K562 (cell line): ENCODE measurements around the gene DROSHA. TPM values are rescaled to one million over a fixed set of nuclear protein-coding genes. Genes with fewer than 3 reads are reported as not detected.

Source experiments
- ATAC-seq: fragments of 200-7000 bp; cut with Tn5 transposase; 3 replicates; pipeline ENCODE4 v1.9.1; 2020; ENCODE audit warnings: moderate library complexity
- BruUV-seq: library from RNA; stranded (reverse); fragments of 400-500 nt; replicated peaks from 2 replicates; lab custom pipeline; 2021; lab: Mats Ljungman, UMichigan
- CTCF ChIA-PET: fragments of 300-600 bp; formaldehyde crosslinking; extraction: SDS; loops from one replicate; lab custom pipeline; 2021; ENCODE audit warnings: low intra/inter-chr PET ratio; lab: Yijun Ruan, JAX
- POLR2A ChIA-PET: fragments of 300-600, 350-650 bp; sonication (Branson Sonifier 250); formaldehyde crosslinking; extraction: SDS; loops from one replicate; lab custom pipeline; 2021; ENCODE audit warnings: antibody characterized with exemption, inconsistent platforms; lab: Yijun Ruan, JAX
- DNase-seq, 4 experiments: peaks; one replicate each; pipeline versions ENCODE4 v3.0.0 to v3.0.0-alpha.2; 2011 to 2018; ENCODE audit warnings: low spot score in 3 of 4, mixed read lengths in 3 of 4; ENCODE audit errors: extremely low read depth in 1 of 4
- FAIRE-seq: peaks from 2 replicates; lab custom pipeline; 2011; peaks lifted over from hg19 to GRCh38; lab: Jason Lieb, UNC
- H2AFZ ChIP-seq: 2 replicates; pipeline ENCODE4 v1.6.0; 2011; ENCODE audit warnings: low read depth, low read length, control low read depth, inconsistent platforms
- H3K27ac ChIP-seq: fragments of 200-600 bp; 3 replicates; pipeline ENCODE4 v1.8.0; 2011; ENCODE audit warnings: low read depth, mild to moderate bottlenecking, control low read depth, inconsistent platforms, low read length, moderate library complexity, mixed read lengths; ENCODE audit errors: extremely low read depth
- H3K27me3 ChIP-seq, 2 experiments: fragments of 300-600 bp in 1 of 2; 2 replicates in 1 of 2; 3 replicates in 1 of 2; pipeline versions ENCODE4 v1.6.0 to v1.8.0; 2011; ENCODE audit warnings: inconsistent platforms in 2 of 2, low read length in 2 of 2, mild to moderate bottlenecking in 1 of 2, mixed read lengths in 1 of 2, moderate library complexity in 1 of 2; ENCODE audit not compliant: control insufficient read depth in 2 of 2, insufficient read depth in 2 of 2
- H3K36me3 ChIP-seq: fragments of 300-600 bp; 3 replicates; pipeline ENCODE4 v1.8.0; 2011; ENCODE audit warnings: mild to moderate bottlenecking, low read length, inconsistent platforms; ENCODE audit not compliant: control insufficient read depth, insufficient read depth
- H3K4me1 ChIP-seq, 2 experiments: fragments of 200-600 bp in 1 of 2; replicated peaks in 1 of 2; 2 replicates in 1 of 2; 3 replicates in 1 of 2; pipeline versions ENCODE4 v1.5.1 to v1.8.0; 2011; ENCODE audit warnings: inconsistent platforms in 2 of 2, low read length in 2 of 2, mild to moderate bottlenecking in 1 of 2, mixed read lengths in 1 of 2, moderate library complexity in 1 of 2; ENCODE audit not compliant: control insufficient read depth in 2 of 2, insufficient read depth in 2 of 2
- H3K4me2 ChIP-seq: 2 replicates; pipeline ENCODE4 v1.6.1; 2011; ENCODE audit warnings: low read length, control low read depth, inconsistent platforms, mixed read lengths; ENCODE audit not compliant: insufficient read depth
- H3K4me3 ChIP-seq: fragments of 200-600 bp; sonication (generic), shearing (Covaris generic); 2 replicates; pipeline ENCODE4 v1.5.1; 2016; ENCODE audit warnings: control low read depth, inconsistent platforms
- H3K79me2 ChIP-seq: fragments of 200-600 bp; 3 replicates; pipeline ENCODE4 v1.8.0; 2011; ENCODE audit warnings: low read length, inconsistent platforms; ENCODE audit not compliant: control insufficient read depth, insufficient read depth
- H3K9ac ChIP-seq, 2 experiments: 2 replicates each; pipeline versions ENCODE4 v1.6.0 to v1.6.1; 2011; ENCODE audit warnings: low read depth in 2 of 2, low read length in 2 of 2, control low read depth in 1 of 2, inconsistent platforms in 1 of 2, mild to moderate bottlenecking in 1 of 2, mixed read lengths in 1 of 2; ENCODE audit not compliant: insufficient read depth in 1 of 2
- H3K9me1 ChIP-seq: one replicate; pipeline ENCODE4 v1.6.0; 2011; ENCODE audit warnings: inconsistent platforms, mild to moderate bottlenecking, low read length, moderate library complexity; ENCODE audit not compliant: control insufficient read depth, insufficient read depth
- H3K9me3 ChIP-seq: replicated peaks from 2 replicates; pipeline ENCODE4 v1.5.1; 2011; ENCODE audit warnings: low read depth, low read length, inconsistent platforms; ENCODE audit not compliant: control insufficient read depth, insufficient read depth
- H4K20me1 ChIP-seq: replicated peaks from 2 replicates; pipeline ENCODE4 v1.6.1; 2011; ENCODE audit warnings: low read length, inconsistent platforms, mixed read lengths; ENCODE audit not compliant: control insufficient read depth, insufficient read depth
- CEBPZ ChIP-seq: fragments of 150-350 bp; IDR thresholded peaks from 2 replicates; pipeline ENCODE4 v1.6.1; 2014; ENCODE audit warnings: low read depth, mild to moderate bottlenecking, low read length, borderline replicate concordance
- ETV5 ChIP-seq: sonication (generic); formaldehyde crosslinking; IDR thresholded peaks from 2 replicates; pipeline ENCODE4 v1.4.0; 2020; ENCODE audit warnings: low read depth, mild to moderate bottlenecking, missing genetic modification reagents
- NRF1 ChIP-seq, 2 experiments: fragments of 450-650 bp; IDR thresholded peaks in 1 of 2; conservative IDR thresholded peaks in 1 of 2; 2 replicates each; pipeline ENCODE4 v1.6.1; 2014; ENCODE audit warnings: mild to moderate bottlenecking in 2 of 2
- SLC30A9 ChIP-seq: fragments of 250-450 bp; sonication (Bioruptor Pico); IDR thresholded peaks from 2 replicates; pipeline ENCODE4 v1.8.0; 2022; ENCODE audit warnings: mild to moderate bottlenecking, moderate library complexity
- ZFP36 ChIP-seq: fragments of 150-350 bp; IDR thresholded peaks from 2 replicates; pipeline ENCODE4 v1.6.1; 2018; ENCODE audit warnings: low read length, low read depth; ENCODE audit not compliant: partially characterized antibody
- ZNF431 ChIP-seq: sonication (generic); formaldehyde crosslinking; IDR thresholded peaks from 2 replicates; pipeline ENCODE4 v1.8.0; 2022; ENCODE audit warnings: mild to moderate bottlenecking, missing genetic modification reagents
- in situ Hi-C: fragments of 300-500 bp; cut with MboI; formaldehyde crosslinking; loops from 4 replicates; pipeline ENCODE4 v1.15.0; 2018; ENCODE audit warnings: inconsistent platforms, mixed read lengths
- intact Hi-C: fragments of 100-400 bp; cut with micrococcal nuclease; formaldehyde crosslinking; loops from 2 replicates; pipeline ENCODE4 v1.14.2; 2022
- polyA plus RNA-seq, 8 experiments: library from polyadenylated mRNA; depleted of rRNA in 4 of 8; stranded (reverse) in 5 of 8; unstranded in 3 of 8; fragments of >200 nt; fragmentation: Nextera tagmentation in 2 of 8; fragmentation: Illumina TruSeq in 1 of 8; extraction: Ambion mirVana in 2 of 8; extraction: Trizol in 1 of 8; gene quantifications; 2 replicates each; pipeline versions ENCODE4 v1.2.1 to v1.2.3, GENCODE V29; 2011 to 2014; ENCODE audit warnings: inconsistent platforms in 1 of 8, missing spikeins in 1 of 8
- total RNA-seq, 7 experiments: library from RNA; depleted of rRNA in 6 of 7; stranded (reverse); fragments of >200 nt in 6 of 7; fragmentation: Illumina TruSeq in 2 of 7; extraction: Trizol in 2 of 7; gene quantifications; 2 replicates each; pipeline versions ENCODE4 v1.2.1 to v1.2.3, GENCODE V29; 2011 to 2021; ENCODE audit warnings: low replicate concordance in 1 of 7
- TF ChIP-seq, protein P1 (sequence below): fragments of 250-450 bp; sonication (Bioruptor Pico); IDR thresholded peaks from 2 replicates; pipeline ENCODE4 v1.5.0; 2021
- TF ChIP-seq, protein P2 (sequence below): fragments of 200-800 bp; sonication (Bioruptor generic); IDR thresholded peaks from 2 replicates; pipeline ENCODE4 v1.6.1; 2016; ENCODE audit warnings: missing genetic modification characterization, missing compliant biosample characterization

The DROSHA gene
- total and polyA plus RNA-seq, 9 of the 15 experiments (the other 6 are each of a cell fraction or from before 2014, with no cell fraction given) = 52.5 to 109 (median 68.9) TPM

GRCh38 chr5:31553863-31554262 lies 22.0 kb upstream of the DROSHA start:
- peaks cover 56% of the 10 kb centered on the region for H3K36me3 ChIP-seq
- no peaks in the 10 kb centered on the region for H4K20me1 ChIP-seq
- H3K27ac ChIP-seq = no peak overlapping the region
- no peak overlapping the region for H2AFZ ChIP-seq
- no peaks in the 10 kb centered on the region for H3K9me3 ChIP-seq
- BruUV-seq = no TSS peak
- no peaks in the 10 kb centered on the region for H3K9me1 ChIP-seq
- POLR2A ChIA-PET = interaction anchor here (1.0 kb wide), 1 partner anchor 9 kb away, joined by 3 read pairs; no protein-coding TSS in a partner anchor
- in situ Hi-C loops = no loop called here
- H3K9ac ChIP-seq = no peak overlapping the region
- ATAC-seq = no peak
- no peaks in the 10 kb centered on the region for H3K79me2 ChIP-seq
- no peak for DNase-seq
- no peak overlapping the region for H3K4me2 ChIP-seq
- intact Hi-C loops = no loop called here
- TF ChIP-seq NRF1 (conservative IDR thresholded peaks at IDR 0.05 in 1 of 2, IDR thresholded peaks at IDR 0.05 in 1 of 2) (no peak), CEBPZ (no peak), ETV5 (CRISPR knock-in tag) (no peak), ZNF431 (CRISPR knock-in tag) (no peak), SLC30A9 (no peak), ZFP36 (no peak)
- TF ChIP-seq, protein P1, sequence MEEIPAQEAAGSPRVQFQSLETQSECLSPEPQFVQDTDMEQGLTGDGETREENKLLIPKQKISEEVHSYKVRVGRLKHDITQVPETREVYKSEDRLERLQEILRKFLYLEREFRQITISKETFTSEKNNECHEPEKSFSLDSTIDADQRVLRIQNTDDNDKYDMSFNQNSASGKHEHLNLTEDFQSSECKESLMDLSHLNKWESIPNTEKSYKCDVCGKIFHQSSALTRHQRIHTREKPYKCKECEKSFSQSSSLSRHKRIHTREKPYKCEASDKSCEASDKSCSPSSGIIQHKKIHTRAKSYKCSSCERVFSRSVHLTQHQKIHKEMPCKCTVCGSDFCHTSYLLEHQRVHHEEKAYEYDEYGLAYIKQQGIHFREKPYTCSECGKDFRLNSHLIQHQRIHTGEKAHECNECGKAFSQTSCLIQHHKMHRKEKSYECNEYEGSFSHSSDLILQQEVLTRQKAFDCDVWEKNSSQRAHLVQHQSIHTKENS (CRISPR knock-in tag) = no peak
- TF ChIP-seq, protein P2, sequence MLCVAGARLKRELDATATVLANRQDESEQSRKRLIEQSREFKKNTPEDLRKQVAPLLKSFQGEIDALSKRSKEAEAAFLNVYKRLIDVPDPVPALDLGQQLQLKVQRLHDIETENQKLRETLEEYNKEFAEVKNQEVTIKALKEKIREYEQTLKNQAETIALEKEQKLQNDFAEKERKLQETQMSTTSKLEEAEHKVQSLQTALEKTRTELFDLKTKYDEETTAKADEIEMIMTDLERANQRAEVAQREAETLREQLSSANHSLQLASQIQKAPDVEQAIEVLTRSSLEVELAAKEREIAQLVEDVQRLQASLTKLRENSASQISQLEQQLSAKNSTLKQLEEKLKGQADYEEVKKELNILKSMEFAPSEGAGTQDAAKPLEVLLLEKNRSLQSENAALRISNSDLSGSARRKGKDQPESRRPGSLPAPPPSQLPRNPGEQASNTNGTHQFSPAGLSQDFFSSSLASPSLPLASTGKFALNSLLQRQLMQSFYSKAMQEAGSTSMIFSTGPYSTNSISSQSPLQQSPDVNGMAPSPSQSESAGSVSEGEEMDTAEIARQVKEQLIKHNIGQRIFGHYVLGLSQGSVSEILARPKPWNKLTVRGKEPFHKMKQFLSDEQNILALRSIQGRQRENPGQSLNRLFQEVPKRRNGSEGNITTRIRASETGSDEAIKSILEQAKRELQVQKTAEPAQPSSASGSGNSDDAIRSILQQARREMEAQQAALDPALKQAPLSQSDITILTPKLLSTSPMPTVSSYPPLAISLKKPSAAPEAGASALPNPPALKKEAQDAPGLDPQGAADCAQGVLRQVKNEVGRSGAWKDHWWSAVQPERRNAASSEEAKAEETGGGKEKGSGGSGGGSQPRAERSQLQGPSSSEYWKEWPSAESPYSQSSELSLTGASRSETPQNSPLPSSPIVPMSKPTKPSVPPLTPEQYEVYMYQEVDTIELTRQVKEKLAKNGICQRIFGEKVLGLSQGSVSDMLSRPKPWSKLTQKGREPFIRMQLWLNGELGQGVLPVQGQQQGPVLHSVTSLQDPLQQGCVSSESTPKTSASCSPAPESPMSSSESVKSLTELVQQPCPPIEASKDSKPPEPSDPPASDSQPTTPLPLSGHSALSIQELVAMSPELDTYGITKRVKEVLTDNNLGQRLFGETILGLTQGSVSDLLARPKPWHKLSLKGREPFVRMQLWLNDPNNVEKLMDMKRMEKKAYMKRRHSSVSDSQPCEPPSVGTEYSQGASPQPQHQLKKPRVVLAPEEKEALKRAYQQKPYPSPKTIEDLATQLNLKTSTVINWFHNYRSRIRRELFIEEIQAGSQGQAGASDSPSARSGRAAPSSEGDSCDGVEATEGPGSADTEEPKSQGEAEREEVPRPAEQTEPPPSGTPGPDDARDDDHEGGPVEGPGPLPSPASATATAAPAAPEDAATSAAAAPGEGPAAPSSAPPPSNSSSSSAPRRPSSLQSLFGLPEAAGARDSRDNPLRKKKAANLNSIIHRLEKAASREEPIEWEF (CRISPR knock-in tag) = no peak
- no peaks in the 10 kb centered on the region for H3K27me3 ChIP-seq
- CTCF ChIA-PET = interaction anchor here (0.6 kb wide), 1 partner anchor 50 kb away, joined by 3 read pairs; no protein-coding TSS in a partner anchor
- H3K4me1 ChIP-seq = no peaks in the 10 kb centered on the region
- H3K4me3 ChIP-seq = no peak overlapping the region
- no peak for FAIRE-seq
